HCT116 (cell line): ENCODE data around the gene SLC23A3. TPM values are rescaled to one million over a fixed set of nuclear protein-coding genes. Genes with fewer than 3 reads are reported as not detected.

Experiments used
- ATAC-seq: fragments of 200-7000 bp; cut with Tn5 transposase; 2 replicates; pipeline ENCODE4 v1.9.1; 2020; ENCODE audit warnings: mild to moderate bottlenecking, moderate library complexity
- BruUV-seq: library from RNA; stranded (reverse); fragments of 400-500 nt; replicated peaks from 2 replicates; lab custom pipeline; 2021; lab: Mats Ljungman, UMichigan
- CTCF ChIA-PET: fragments of 300-600 bp; sonication (Branson Sonifier 250); formaldehyde crosslinking; loops from one replicate; lab custom pipeline; 2021; ENCODE audit warnings: antibody characterized with exemption; lab: Charles Lee
- POLR2A ChIA-PET: fragments of 300-600, 350-600 bp; sonication (Branson Sonifier 250); formaldehyde crosslinking; loops from one replicate; lab custom pipeline; 2021; ENCODE audit warnings: antibody characterized with exemption; lab: Charles Lee
- RAD21 ChIA-PET, 2 experiments: fragments of 300-600 bp; sonication (Branson Sonifier 250); formaldehyde crosslinking; loops; one replicate each; lab custom pipeline; 2023; ENCODE audit warnings: low total read pairs in 2 of 2; ENCODE audit not compliant: uncharacterized antibody in 2 of 2, unreplicated experiment in 2 of 2, low non-redundant PET in 1 of 2; lab: Charles Lee
- DNase-seq: peaks from one replicate; pipeline ENCODE4 v3.0.0-alpha.2; 2010; ENCODE audit warnings: low read depth, low spot score
- H2AFZ ChIP-seq: fragments of 200-600 bp; shearing (Covaris generic), sonication (generic); 2 replicates; pipeline ENCODE4 v1.6.1; 2017; ENCODE audit warnings: low read depth, mixed run types, mixed read lengths, antibody characterized with exemption, low read length; ENCODE audit not compliant: poor library complexity, severe bottlenecking
- H3K27ac ChIP-seq: 2 replicates; pipeline ENCODE4 v1.5.1; 2012; ENCODE audit warnings: low read depth, low read length
- H3K27me3 ChIP-seq: fragments of 200-600 bp; sonication (generic); 2 replicates; pipeline ENCODE4 v1.6.1; 2016; ENCODE audit warnings: mixed run types, low read length, mixed read lengths; ENCODE audit not compliant: insufficient read depth
- H3K36me3 ChIP-seq, 2 experiments: fragments of 200-500 bp in 1 of 2; fragments of 200-600 bp in 1 of 2; sonication (Bioruptor generic) in 1 of 2; sonication (generic) in 1 of 2; 2 replicates each; pipeline versions ENCODE4 v1.5.1 to v1.6.1; 2014 to 2016; ENCODE audit warnings: low read length in 2 of 2, inconsistent platforms in 1 of 2, mixed read lengths in 1 of 2, mixed run types in 1 of 2; ENCODE audit not compliant: insufficient read depth in 2 of 2, control insufficient read depth in 1 of 2
- H3K4me1 ChIP-seq, 2 experiments: fragments of 200-600 bp in 1 of 2; sonication (generic) in 1 of 2; 2 replicates each; pipeline versions ENCODE4 v1.5.1 to v1.6.1; 2012 to 2017; ENCODE audit warnings: low read length in 2 of 2, inconsistent platforms in 1 of 2, mild to moderate bottlenecking in 1 of 2, mixed read lengths in 1 of 2, mixed run types in 1 of 2, moderate library complexity in 1 of 2; ENCODE audit not compliant: insufficient read depth in 2 of 2, control insufficient read depth in 1 of 2
- H3K4me2 ChIP-seq: fragments of 200-600 bp; sonication (generic); 2 replicates; pipeline ENCODE4 v1.6.1; 2017; ENCODE audit warnings: mixed run types, low read length, mixed read lengths
- H3K4me3 ChIP-seq, 2 experiments: fragments of 200-600 bp in 1 of 2; sonication (generic) in 1 of 2; replicated peaks in 1 of 2; 2 replicates each; pipeline ENCODE4 v1.5.1; 2011 to 2016; ENCODE audit warnings: low read length in 2 of 2, control low read depth in 1 of 2, low read depth in 1 of 2, mild to moderate bottlenecking in 1 of 2, mixed read lengths in 1 of 2, mixed run types in 1 of 2
- H3K79me2 ChIP-seq: fragments of 200-600 bp; sonication (generic); 2 replicates; pipeline ENCODE4 v1.6.1; 2017; ENCODE audit warnings: mild to moderate bottlenecking, mixed run types, low read length, moderate library complexity, mixed read lengths; ENCODE audit not compliant: insufficient read depth
- H3K9ac ChIP-seq: fragments of 200-600 bp; sonication (generic); 2 replicates; pipeline ENCODE4 v1.6.1; 2016; ENCODE audit warnings: low read length, mixed read lengths
- H3K9me2 ChIP-seq: fragments of 200-600 bp; sonication (generic), shearing (Covaris generic); 2 replicates; pipeline ENCODE4 v1.6.1; 2017; ENCODE audit warnings: mixed run types, mild to moderate bottlenecking, moderate library complexity; ENCODE audit not compliant: insufficient read depth
- H3K9me3 ChIP-seq, 2 experiments: fragments of 200-500 bp in 1 of 2; fragments of 200-600 bp in 1 of 2; sonication (Bioruptor generic) in 1 of 2; sonication (generic) in 1 of 2; 2 replicates each; pipeline ENCODE4 v1.6.1; 2014 to 2017; ENCODE audit warnings: low read length in 2 of 2, mixed read lengths in 2 of 2, inconsistent platforms in 1 of 2, low read depth in 1 of 2, mild to moderate bottlenecking in 1 of 2, mixed run types in 1 of 2, moderate library complexity in 1 of 2; ENCODE audit not compliant: control insufficient read depth in 1 of 2, insufficient read depth in 1 of 2
- H4K20me1 ChIP-seq: fragments of 200-600 bp; sonication (generic), shearing (Covaris generic); 2 replicates; pipeline ENCODE4 v1.6.1; 2017; ENCODE audit warnings: mixed run types, mild to moderate bottlenecking, moderate library complexity; ENCODE audit not compliant: insufficient read depth
- FOSL1 ChIP-seq: IDR thresholded peaks from 2 replicates; pipeline ENCODE4 v1.6.1; 2012; ENCODE audit warnings: low read depth
- JUND ChIP-seq: IDR thresholded peaks from 2 replicates; pipeline ENCODE4 v1.6.1; 2012
- POLR2A ChIP-seq: IDR thresholded peaks from 2 replicates; pipeline ENCODE4 v1.7.0; 2011; ENCODE audit warnings: borderline replicate concordance; ENCODE audit not compliant: insufficient read depth, insufficient read length; ENCODE audit errors: extremely low read depth
- YY1 ChIP-seq: IDR thresholded peaks from 2 replicates; pipeline ENCODE4 v1.6.1; 2011; ENCODE audit warnings: low read length, low read depth, moderate library complexity, mild to moderate bottlenecking; ENCODE audit not compliant: insufficient replicate concordance; ENCODE audit errors: extremely low read depth
- ZFX ChIP-seq: fragments of 450-650 bp; IDR thresholded peaks from 2 replicates; pipeline ENCODE4 v1.6.1; 2017
- intact Hi-C: fragments of 100-400 bp; cut with micrococcal nuclease; formaldehyde crosslinking; loops from 2 replicates; pipeline ENCODE4 v1.10.0; 2022
- total RNA-seq: library from RNA; stranded (reverse); gene quantifications from one replicate; pipeline ENCODE4 v1.2.1, GENCODE V29; 2021; ENCODE audit not compliant: unreplicated experiment
- TF ChIP-seq, protein P1 (sequence below): IDR thresholded peaks from 2 replicates; pipeline ENCODE4 v1.6.1; 2012; ENCODE audit warnings: low read depth
- TF ChIP-seq, protein P2 (sequence below): IDR thresholded peaks from 2 replicates; pipeline ENCODE4 v1.6.1; 2011; ENCODE audit warnings: mild to moderate bottlenecking, low read length, moderate library complexity; ENCODE audit not compliant: insufficient replicate concordance; ENCODE audit errors: extremely low read depth
- TF ChIP-seq, protein P3 (sequence below), 3 experiments: fragments of 200-600 bp in 1 of 3; sonication (generic) in 1 of 3; IDR thresholded peaks in 2 of 3; conservative IDR thresholded peaks in 1 of 3; 2 replicates each; pipeline ENCODE4 v1.5.1; 2012 to 2017; ENCODE audit warnings: low read depth in 2 of 3, low read length in 2 of 3, antibody characterized with exemption in 1 of 3, borderline replicate concordance in 1 of 3, control low read depth in 1 of 3, mild to moderate bottlenecking in 1 of 3, mixed read lengths in 1 of 3, mixed run types in 1 of 3, moderate library complexity in 1 of 3; ENCODE audit not compliant: insufficient read depth in 1 of 3

Gene SLC23A3
- total RNA-seq, 1 experiment from 2014 or later = 4.8 TPM

DNA sequence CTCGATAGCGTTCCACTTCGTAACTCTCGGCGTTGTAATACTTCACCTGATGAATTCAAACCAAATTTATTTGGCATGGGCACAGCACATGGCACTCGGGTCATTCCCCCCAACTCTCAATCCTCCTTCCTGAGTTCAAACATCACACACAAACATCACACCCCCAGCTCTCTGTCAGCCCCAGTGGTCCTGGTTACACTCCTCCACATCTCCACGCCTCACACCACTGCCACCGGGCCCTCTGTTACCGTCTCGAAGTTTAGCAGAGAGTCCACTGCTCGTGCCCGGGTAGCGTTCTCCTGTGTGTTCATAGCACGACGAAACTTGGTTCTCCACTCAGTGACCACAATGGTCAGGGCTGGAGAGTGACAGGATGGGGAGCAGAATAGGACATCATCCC is 44.3 kb upstream of the SLC23A3 start:
- no peak for DNase-seq
- ATAC-seq = no peak
- Histone ChIP-seq H3K4me3 (no peak overlapping the region), H3K27ac (no peak overlapping the region), H3K9me3 (no peaks in the 10 kb centered on the region), H4K20me1 (no peaks in the 10 kb centered on the region), H3K27me3 (no peaks in the 10 kb centered on the region), H3K79me2 (no peaks in the 10 kb centered on the region), H3K9me2 (no peaks in the 10 kb centered on the region), H3K36me3 (peaks cover 2 to 17% of the 10 kb centered on the region in 2 experiments; a peak in 3 of 4 replicates), H3K4me2 (no peak overlapping the region), H2AFZ (no peak overlapping the region), H3K9ac (no peak overlapping the region), H3K4me1 (peaks cover 6 to 30% of the 10 kb centered on the region in 2 experiments; a peak in 3 of 4 replicates)
- TF ChIP-seq, protein P1, sequence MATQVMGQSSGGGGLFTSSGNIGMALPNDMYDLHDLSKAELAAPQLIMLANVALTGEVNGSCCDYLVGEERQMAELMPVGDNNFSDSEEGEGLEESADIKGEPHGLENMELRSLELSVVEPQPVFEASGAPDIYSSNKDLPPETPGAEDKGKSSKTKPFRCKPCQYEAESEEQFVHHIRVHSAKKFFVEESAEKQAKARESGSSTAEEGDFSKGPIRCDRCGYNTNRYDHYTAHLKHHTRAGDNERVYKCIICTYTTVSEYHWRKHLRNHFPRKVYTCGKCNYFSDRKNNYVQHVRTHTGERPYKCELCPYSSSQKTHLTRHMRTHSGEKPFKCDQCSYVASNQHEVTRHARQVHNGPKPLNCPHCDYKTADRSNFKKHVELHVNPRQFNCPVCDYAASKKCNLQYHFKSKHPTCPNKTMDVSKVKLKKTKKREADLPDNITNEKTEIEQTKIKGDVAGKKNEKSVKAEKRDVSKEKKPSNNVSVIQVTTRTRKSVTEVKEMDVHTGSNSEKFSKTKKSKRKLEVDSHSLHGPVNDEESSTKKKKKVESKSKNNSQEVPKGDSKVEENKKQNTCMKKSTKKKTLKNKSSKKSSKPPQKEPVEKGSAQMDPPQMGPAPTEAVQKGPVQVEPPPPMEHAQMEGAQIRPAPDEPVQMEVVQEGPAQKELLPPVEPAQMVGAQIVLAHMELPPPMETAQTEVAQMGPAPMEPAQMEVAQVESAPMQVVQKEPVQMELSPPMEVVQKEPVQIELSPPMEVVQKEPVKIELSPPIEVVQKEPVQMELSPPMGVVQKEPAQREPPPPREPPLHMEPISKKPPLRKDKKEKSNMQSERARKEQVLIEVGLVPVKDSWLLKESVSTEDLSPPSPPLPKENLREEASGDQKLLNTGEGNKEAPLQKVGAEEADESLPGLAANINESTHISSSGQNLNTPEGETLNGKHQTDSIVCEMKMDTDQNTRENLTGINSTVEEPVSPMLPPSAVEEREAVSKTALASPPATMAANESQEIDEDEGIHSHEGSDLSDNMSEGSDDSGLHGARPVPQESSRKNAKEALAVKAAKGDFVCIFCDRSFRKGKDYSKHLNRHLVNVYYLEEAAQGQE = no peak
- TF ChIP-seq POLR2A (no peak), JUND (no peak), ZFX (no peak), YY1 (no peak), FOSL1 (no peak)
- TF ChIP-seq, protein P2, sequence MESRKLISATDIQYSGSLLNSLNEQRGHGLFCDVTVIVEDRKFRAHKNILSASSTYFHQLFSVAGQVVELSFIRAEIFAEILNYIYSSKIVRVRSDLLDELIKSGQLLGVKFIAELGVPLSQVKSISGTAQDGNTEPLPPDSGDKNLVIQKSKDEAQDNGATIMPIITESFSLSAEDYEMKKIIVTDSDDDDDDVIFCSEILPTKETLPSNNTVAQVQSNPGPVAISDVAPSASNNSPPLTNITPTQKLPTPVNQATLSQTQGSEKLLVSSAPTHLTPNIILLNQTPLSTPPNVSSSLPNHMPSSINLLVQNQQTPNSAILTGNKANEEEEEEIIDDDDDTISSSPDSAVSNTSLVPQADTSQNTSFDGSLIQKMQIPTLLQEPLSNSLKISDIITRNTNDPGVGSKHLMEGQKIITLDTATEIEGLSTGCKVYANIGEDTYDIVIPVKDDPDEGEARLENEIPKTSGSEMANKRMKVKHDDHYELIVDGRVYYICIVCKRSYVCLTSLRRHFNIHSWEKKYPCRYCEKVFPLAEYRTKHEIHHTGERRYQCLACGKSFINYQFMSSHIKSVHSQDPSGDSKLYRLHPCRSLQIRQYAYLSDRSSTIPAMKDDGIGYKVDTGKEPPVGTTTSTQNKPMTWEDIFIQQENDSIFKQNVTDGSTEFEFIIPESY = no peak
- TF ChIP-seq, protein P3, sequence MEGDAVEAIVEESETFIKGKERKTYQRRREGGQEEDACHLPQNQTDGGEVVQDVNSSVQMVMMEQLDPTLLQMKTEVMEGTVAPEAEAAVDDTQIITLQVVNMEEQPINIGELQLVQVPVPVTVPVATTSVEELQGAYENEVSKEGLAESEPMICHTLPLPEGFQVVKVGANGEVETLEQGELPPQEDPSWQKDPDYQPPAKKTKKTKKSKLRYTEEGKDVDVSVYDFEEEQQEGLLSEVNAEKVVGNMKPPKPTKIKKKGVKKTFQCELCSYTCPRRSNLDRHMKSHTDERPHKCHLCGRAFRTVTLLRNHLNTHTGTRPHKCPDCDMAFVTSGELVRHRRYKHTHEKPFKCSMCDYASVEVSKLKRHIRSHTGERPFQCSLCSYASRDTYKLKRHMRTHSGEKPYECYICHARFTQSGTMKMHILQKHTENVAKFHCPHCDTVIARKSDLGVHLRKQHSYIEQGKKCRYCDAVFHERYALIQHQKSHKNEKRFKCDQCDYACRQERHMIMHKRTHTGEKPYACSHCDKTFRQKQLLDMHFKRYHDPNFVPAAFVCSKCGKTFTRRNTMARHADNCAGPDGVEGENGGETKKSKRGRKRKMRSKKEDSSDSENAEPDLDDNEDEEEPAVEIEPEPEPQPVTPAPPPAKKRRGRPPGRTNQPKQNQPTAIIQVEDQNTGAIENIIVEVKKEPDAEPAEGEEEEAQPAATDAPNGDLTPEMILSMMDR (IDR thresholded peaks at IDR 0.05 in 2 of 3, conservative IDR thresholded peaks at IDR 0.05 in 1 of 3; ENCODE audit: borderline replicate concordance in 1 of 3, insufficient read depth in 1 of 3, low read depth in 2 of 3, low read length in 2 of 3) = no peak
- no TSS peak for BruUV-seq
- ChIA-PET RAD21 (no interaction called here), CTCF (no interaction called here), POLR2A (no interaction called here)
- intact Hi-C loops = no loop called here
